Stimulated activated CD8-positive, alpha-beta memory T cell treated with anti-CD3 and anti-CD28 coated beads, Interleukin-7, amount 100 ng/mL, for 24 hours (primary cell): Measurements from ENCODE around the gene DDX54.
"Not testable (repeated sequence)": the region's sequence is repeated elsewhere in the genome, so short reads cannot be mapped to it uniquely, and the experiment has no call there.

Source experiments
- DNase-seq: peaks from one replicate; pipeline ENCODE4 v3.0.0-alpha.2; 2020; ENCODE audit warnings: low read depth

The DDX54 gene

GRCh38 chr12:113216027-113216426 lies 30.7 kb upstream of the DDX54 start:
- DNase-seq = no peak

- DNase-seq = no peak
Measured at GRCh38 chr12:113214895-113215400, 29.7 kb upstream of the DDX54 start.

- DNase-seq = no peak
Measured at GRCh38 chr12:113211160-113211559, 25.9 kb upstream of the DDX54 start.

GRCh38 chr12:113208041-113208934 lies 23.0 kb upstream of the DDX54 start:
- peak; percentile 16 for DNase-seq

- DNase-seq = no peak
Measured at GRCh38 chr12:113207613-113208040, 22.3 kb upstream of the DDX54 start.

- not testable (repeated sequence) for DNase-seq
Measured at GRCh38 chr12:113206802-113207201, 21.5 kb upstream of the DDX54 start.

GRCh38 chr12:113204804-113205203 lies 19.5 kb upstream of the DDX54 start:
- no peak for DNase-seq

- DNase-seq = no peak
Measured at GRCh38 chr12:113203852-113204760, 18.8 kb upstream of the DDX54 start.

GRCh38 chr12:113202300-113203075 lies 17.2 kb upstream of the DDX54 start:
- no peak for DNase-seq

- no peak for DNase-seq
Measured at GRCh38 chr12:113201187-113202177, 16.2 kb upstream of the DDX54 start.

- no peak for DNase-seq
Measured at GRCh38 chr12:113200021-113200797, 14.9 kb upstream of the DDX54 start.

GRCh38 chr12:113198296-113198695 lies 13.0 kb upstream of the DDX54 start:
- no peak for DNase-seq

- DNase-seq = no peak
Measured at GRCh38 chr12:113197518-113198077, 12.3 kb upstream of the DDX54 start.

- DNase-seq = no peak
Measured at GRCh38 chr12:113196990-113197389, 11.7 kb upstream of the DDX54 start.

- DNase-seq = no peak
Measured at GRCh38 chr12:113196582-113196981, 11.3 kb upstream of the DDX54 start.

GRCh38 chr12:113195598-113195997 lies 10.3 kb upstream of the DDX54 start:
- no peak for DNase-seq

- DNase-seq = no peak
Measured at GRCh38 chr12:113194971-113195391, 9.7 kb upstream of the DDX54 start.

GRCh38 chr12:113191227-113191626 lies 5.9 kb upstream of the DDX54 start:
- no peak for DNase-seq

GRCh38 chr12:113190761-113191160 lies 5.5 kb upstream of the DDX54 start:
- DNase-seq = no peak
